MM.1S (cell line): ENCODE data around the gene PRKCZ.

ENCODE experiments used
- DNase-seq: peaks from one replicate; pipeline ENCODE4 v3.0.0-alpha.2; 2015
- H2AFZ ChIP-seq: fragments of 300-600 bp; sonication (generic); 2 replicates; pipeline ENCODE4 v1.6.0; 2016; ENCODE audit warnings: antibody characterized with exemption, low read length
- H3F3A ChIP-seq: fragments of 300-600 bp; sonication (generic); 2 replicates; pipeline ENCODE4 v1.6.1; 2016; ENCODE audit warnings: mild to moderate bottlenecking, antibody characterized with exemption, low read length, moderate library complexity, mixed read lengths; ENCODE audit not compliant: insufficient read depth
- H3K27ac ChIP-seq: fragments of 300-600 bp; sonication (generic); 2 replicates; pipeline ENCODE4 v1.5.1; 2016; ENCODE audit warnings: mild to moderate bottlenecking, low read length
- H3K27me3 ChIP-seq: fragments of 300-600 bp; sonication (generic); replicated peaks from 2 replicates; pipeline ENCODE4 v1.6.0; 2016; ENCODE audit warnings: low read length; ENCODE audit not compliant: insufficient read depth
- H3K36me3 ChIP-seq: fragments of 300-600 bp; sonication (generic); replicated peaks from 2 replicates; pipeline ENCODE4 v1.6.1; 2016; ENCODE audit warnings: mild to moderate bottlenecking, low read length, mixed read lengths; ENCODE audit not compliant: insufficient read depth
- H3K4me1 ChIP-seq: fragments of 300-600 bp; sonication (generic); 2 replicates; pipeline ENCODE4 v1.6.1; 2016; ENCODE audit warnings: low read length, mixed read lengths
- H3K4me2 ChIP-seq: fragments of 300-600 bp; sonication (generic); 2 replicates; pipeline ENCODE4 v1.6.0; 2016; ENCODE audit warnings: low read depth, low read length
- H3K4me3 ChIP-seq: fragments of 300-600 bp; sonication (generic); 2 replicates; pipeline ENCODE4 v1.5.1; 2016; ENCODE audit warnings: low read length, mixed read lengths
- H3K79me2 ChIP-seq: fragments of 300-600 bp; sonication (generic); 2 replicates; pipeline ENCODE4 v1.6.1; 2016; ENCODE audit warnings: mixed run types, low read length, mixed read lengths
- H3K9ac ChIP-seq: fragments of 300-600 bp; sonication (generic); 2 replicates; pipeline ENCODE4 v1.6.1; 2016; ENCODE audit warnings: low read length, mixed read lengths
- H3K9me2 ChIP-seq: fragments of 300-600 bp; sonication (generic); replicated peaks from 2 replicates; pipeline ENCODE4 v1.6.1; 2016; ENCODE audit warnings: mild to moderate bottlenecking, low read length, mixed read lengths; ENCODE audit not compliant: insufficient read depth
- H3K9me3 ChIP-seq: fragments of 300-600 bp; sonication (generic); replicated peaks from 2 replicates; pipeline ENCODE4 v1.6.1; 2016; ENCODE audit warnings: mild to moderate bottlenecking, low read length, mixed read lengths; ENCODE audit not compliant: insufficient read depth
- H4K20me1 ChIP-seq: fragments of 300-600 bp; sonication (generic); 2 replicates; pipeline ENCODE4 v1.6.1; 2016; ENCODE audit warnings: mild to moderate bottlenecking, low read length, moderate library complexity, mixed read lengths; ENCODE audit not compliant: insufficient read depth
- CTCF ChIP-seq: fragments of 300-600 bp; sonication (generic); IDR thresholded peaks from 2 replicates; pipeline ENCODE4 v1.5.1; 2016; ENCODE audit warnings: antibody characterized with exemption, low read length, mixed read lengths
- EZH2 ChIP-seq: fragments of 300-600 bp; sonication (generic); optimal IDR thresholded peaks from 2 replicates; pipeline ENCODE3; 2017; ENCODE audit warnings: low read depth, mild to moderate bottlenecking, antibody characterized with exemption, low read length, mixed read lengths
- EZH2phosphoT487 ChIP-seq: fragments of 300-600 bp; sonication (generic); IDR thresholded peaks from 2 replicates; pipeline ENCODE4 v1.6.1; 2018; ENCODE audit warnings: antibody characterized with exemption, low read length

PRKCZ gene

GRCh38 chr1:2046174-2046917 is 3.9 kb upstream of the PRKCZ start:
- H3K4me3 ChIP-seq: no peak overlapping the region
- DNase-seq: peak; percentile 41

GRCh38 chr1:2046953-2047748 is 3.1 kb upstream of the PRKCZ start:
- Histone ChIP-seq H3K79me2 (no peaks in the 10 kb centered on the region), H3K27me3 (peaks cover 88% of the 10 kb centered on the region), H3K9me3 (no peaks in the 10 kb centered on the region), H3K9me2 (no peaks in the 10 kb centered on the region), H3K4me3 (no peak overlapping the region), H3K9ac (no peak overlapping the region), H3K27ac (no peak overlapping the region), H3K4me2 (no peak overlapping the region), H2AFZ (no peak overlapping the region), H3K4me1 (no peaks in the 10 kb centered on the region), H3F3A (no peaks in the 10 kb centered on the region), H3K36me3 (no peaks in the 10 kb centered on the region), H4K20me1 (no peaks in the 10 kb centered on the region)
- DNase-seq: no peak
- TF ChIP-seq CTCF (no peak), EZH2 (peak; percentile 52), EZH2phosphoT487 (no peak)

More at GRCh38 chr1:2046174-2046917, 3.9 kb upstream of the PRKCZ start:
- Histone ChIP-seq H3F3A (no peaks in the 10 kb centered on the region), H3K27ac (no peak overlapping the region), H3K36me3 (no peaks in the 10 kb centered on the region), H3K9me3 (no peaks in the 10 kb centered on the region), H2AFZ (no peak overlapping the region), H4K20me1 (no peaks in the 10 kb centered on the region), H3K27me3 (peaks cover 88% of the 10 kb centered on the region), H3K9ac (no peak overlapping the region), H3K4me2 (no peak overlapping the region), H3K4me1 (no peaks in the 10 kb centered on the region), H3K79me2 (no peaks in the 10 kb centered on the region), H3K9me2 (no peaks in the 10 kb centered on the region)
- TF ChIP-seq CTCF (peak; percentile 80), EZH2 (no peak)

- Histone ChIP-seq H3K9me3 (no peaks in the 10 kb centered on the region), H3K9me2 (no peaks in the 10 kb centered on the region), H3K27me3 (peaks cover 91% of the 10 kb centered on the region), H3K4me2 (no peak overlapping the region), H3K27ac (no peak overlapping the region), H3K9ac (no peak overlapping the region), H3K79me2 (no peaks in the 10 kb centered on the region), H3F3A (no peaks in the 10 kb centered on the region), H3K36me3 (no peaks in the 10 kb centered on the region), H4K20me1 (no peaks in the 10 kb centered on the region), H3K4me1 (no peaks in the 10 kb centered on the region), H2AFZ (no peak overlapping the region), H3K4me3 (no peak overlapping the region)
- no peak for DNase-seq
- TF ChIP-seq EZH2phosphoT487 (no peak), EZH2 (no peak), CTCF (no peak)
These were observed 2.2 kb upstream of the PRKCZ start for GRCh38 chr1:2047749-2048729.
